GM10266 (cell line): ENCODE results near the gene LCA5.

Experiments
- DNase-seq: peaks from one replicate; pipeline ENCODE4 v3.0.0; 2012; ENCODE audit errors: extremely low spot score
- CTCF ChIP-seq: IDR thresholded peaks from 2 replicates; pipeline ENCODE4 v1.5.1; 2012; ENCODE audit warnings: mild to moderate bottlenecking, low read depth; ENCODE audit not compliant: control insufficient read depth, insufficient read depth; ENCODE audit errors: missing control alignments

Gene LCA5

GRCh38 chr6:79435746-79436145 is 101.5 kb downstream of the LCA5 start:
- no peak for DNase-seq
- TF ChIP-seq CTCF, result no peak
